Ascending aorta (tissue), 2 donors: ENCODE measurements around the gene PIK3CA. TPM values are rescaled to one million over a fixed set of nuclear protein-coding genes. Genes with fewer than 3 reads are reported as not detected.

Source experiments
- DNase-seq, 2 donors: peaks; one replicate each; pipeline ENCODE4 v3.0.0-alpha.2; 2019; ENCODE audit warnings: low spot score in 2 of 2
- H3K27ac ChIP-seq, 2 donors: fragments of 200-600 bp; sonication (generic); one replicate each; pipeline ENCODE4 v1.5.1; 2016 to 2017; ENCODE audit warnings: mild to moderate bottlenecking in 1 of 2
- H3K27me3 ChIP-seq: fragments of 200-600 bp; sonication (generic); one replicate; pipeline ENCODE4 v1.5.1; 2017
- H3K36me3 ChIP-seq, 2 donors: fragments of 200-600 bp; sonication (generic); one replicate each; pipeline ENCODE4 v1.5.1; 2016
- H3K4me1 ChIP-seq, 2 donors: fragments of 200-600 bp; sonication (generic); one replicate each; pipeline ENCODE4 v1.5.1; 2016 to 2017; ENCODE audit warnings: mild to moderate bottlenecking in 1 of 2
- H3K4me3 ChIP-seq, 2 donors: fragments of 200-600 bp; sonication (generic); one replicate each; pipeline ENCODE4 v1.5.1; 2016 to 2017; ENCODE audit warnings: mild to moderate bottlenecking in 1 of 2
- H3K9me3 ChIP-seq, 2 donors: fragments of 200-600 bp; sonication (generic); one replicate each; pipeline ENCODE4 v1.5.1; 2016
- CTCF ChIP-seq, 3 experiments: fragments of 200-600 bp in 2 of 3; fragments of 450-650 bp in 1 of 3; sonication (generic) in 2 of 3; IDR thresholded peaks; one replicate each; pipeline ENCODE4 v1.5.1; 2016 to 2019; ENCODE audit warnings: antibody characterized with exemption in 3 of 3, mild to moderate bottlenecking in 1 of 3, moderate library complexity in 1 of 3
- intact Hi-C: fragments of 100-400 bp; cut with DNase I; formaldehyde crosslinking; loops from one replicate; pipeline ENCODE4 v1.15.1; 2023
- total RNA-seq: library from RNA; depleted of rRNA; stranded (reverse); fragments of >200 nt; gene quantifications from one replicate; pipeline ENCODE4 v1.1.0, GENCODE V29; 2016

The PIK3CA gene
- total RNA-seq, 1 donor from 2014 or later = 12.7 TPM

GRCh38 chr3:179276743-179277142 lies 128.6 kb downstream of the PIK3CA start:
- H3K36me3 ChIP-seq = no peaks in the 10 kb centered on the region
- no peak for DNase-seq
- H3K4me1 ChIP-seq = no peaks in the 10 kb centered on the region
- no peak for TF ChIP-seq CTCF (IDR thresholded peaks at IDR 0.05)
- no peaks in the 10 kb centered on the region for H3K9me3 ChIP-seq
- intact Hi-C loops = no loop called here
- no peak overlapping the region for H3K4me3 ChIP-seq
- no peak overlapping the region for H3K27ac ChIP-seq
- no peaks in the 10 kb centered on the region for H3K27me3 ChIP-seq

- H3K4me3 ChIP-seq = no peak overlapping the region
- no peak for TF ChIP-seq CTCF (IDR thresholded peaks at IDR 0.05)
- H3K27ac ChIP-seq = no peak overlapping the region
- intact Hi-C loops = no loop called here
- H3K9me3 ChIP-seq = no peaks in the 10 kb centered on the region
- DNase-seq = no peak
- H3K27me3 ChIP-seq = no peaks in the 10 kb centered on the region
- no peaks in the 10 kb centered on the region for H3K36me3 ChIP-seq
- no peaks in the 10 kb centered on the region for H3K4me1 ChIP-seq
Observed at GRCh38 chr3:179278151-179278550, 130.0 kb downstream of the PIK3CA start.

GRCh38 chr3:179278932-179279693 lies 131.0 kb downstream of the PIK3CA start:
- DNase-seq = no peak
- no peaks in the 10 kb centered on the region for H3K4me1 ChIP-seq
- intact Hi-C loops = no loop called here
- no peak for TF ChIP-seq CTCF (IDR thresholded peaks at IDR 0.05)
- H3K27ac ChIP-seq = no peak overlapping the region
- no peaks in the 10 kb centered on the region for H3K27me3 ChIP-seq
- no peaks in the 10 kb centered on the region for H3K36me3 ChIP-seq
- no peaks in the 10 kb centered on the region for H3K9me3 ChIP-seq
- no peak overlapping the region for H3K4me3 ChIP-seq

- no peak for DNase-seq
- no peaks in the 10 kb centered on the region for H3K4me1 ChIP-seq
- no peak overlapping the region for H3K27ac ChIP-seq
- H3K9me3 ChIP-seq = no peaks in the 10 kb centered on the region
- no peak for TF ChIP-seq CTCF (IDR thresholded peaks at IDR 0.05)
- intact Hi-C loops = no loop called here
- no peaks in the 10 kb centered on the region for H3K27me3 ChIP-seq
- H3K4me3 ChIP-seq = no peak overlapping the region
- H3K36me3 ChIP-seq = no peaks in the 10 kb centered on the region
Observed at GRCh38 chr3:179279837-179280236, 131.7 kb downstream of the PIK3CA start.

GRCh38 chr3:179281825-179282224 lies 133.7 kb downstream of the PIK3CA start:
- no peak for TF ChIP-seq CTCF (IDR thresholded peaks at IDR 0.05)
- no peak for DNase-seq

More at GRCh38 chr3:179281825-179282224, 133.7 kb downstream of the PIK3CA start:
- Histone ChIP-seq H3K4me1 (no peaks in the 10 kb centered on the region), H3K36me3 (no peaks in the 10 kb centered on the region), H3K27ac (no peak overlapping the region), H3K27me3 (no peaks in the 10 kb centered on the region), H3K4me3 (no peak overlapping the region), H3K9me3 (no peaks in the 10 kb centered on the region)
- intact Hi-C loops = no loop called here
